DOHH2 (cell line): ENCODE measurements around the gene STRIP1.

Source experiments
- H3F3A ChIP-seq: fragments of 200-600 bp; sonication (generic), shearing (Covaris generic); 2 replicates; pipeline ENCODE4 v1.6.0; 2016; ENCODE audit warnings: antibody characterized with exemption, mild to moderate bottlenecking; ENCODE audit not compliant: control insufficient read depth, insufficient read depth
- H3K27ac ChIP-seq: fragments of 200-600 bp; sonication (generic); 2 replicates; pipeline ENCODE4 v1.5.1; 2014; ENCODE audit warnings: low read depth, mild to moderate bottlenecking, low read length, moderate library complexity
- H3K27me3 ChIP-seq: fragments of 200-600 bp; sonication (generic); 2 replicates; pipeline ENCODE4 v1.6.1; 2014; ENCODE audit warnings: mild to moderate bottlenecking, low read length, mixed read lengths; ENCODE audit not compliant: control insufficient read depth
- H3K36me3 ChIP-seq: fragments of 200-600 bp; sonication (generic); 2 replicates; pipeline ENCODE4 v1.6.1; 2014; ENCODE audit warnings: mild to moderate bottlenecking, low read length, moderate library complexity, mixed read lengths; ENCODE audit not compliant: control insufficient read depth
- H3K4me1 ChIP-seq: fragments of 200-600 bp; sonication (generic); 2 replicates; pipeline ENCODE4 v1.6.1; 2014; ENCODE audit warnings: mild to moderate bottlenecking, low read length, mixed read lengths; ENCODE audit not compliant: control insufficient read depth
- H3K4me2 ChIP-seq: fragments of 200-600 bp; sonication (generic); 2 replicates; pipeline ENCODE4 v1.6.0; 2014; ENCODE audit warnings: mild to moderate bottlenecking, low read length, moderate library complexity
- H3K4me3 ChIP-seq: fragments of 200-600 bp; sonication (generic); 2 replicates; pipeline ENCODE4 v1.5.1; 2014; ENCODE audit warnings: mild to moderate bottlenecking, low read length, mixed read lengths
- H3K79me2 ChIP-seq: fragments of 200-600 bp; sonication (generic); 2 replicates; pipeline ENCODE4 v1.6.1; 2014; ENCODE audit warnings: mild to moderate bottlenecking, low read length, mixed read lengths; ENCODE audit not compliant: control insufficient read depth
- H3K9me2 ChIP-seq: fragments of 200-600 bp; sonication (generic); replicated peaks from 2 replicates; pipeline ENCODE4 v1.6.1; 2014; ENCODE audit warnings: mild to moderate bottlenecking, low read length, mixed read lengths; ENCODE audit not compliant: control insufficient read depth
- H3K9me3 ChIP-seq: fragments of 200-600 bp; sonication (generic); 2 replicates; pipeline ENCODE4 v1.6.1; 2014; ENCODE audit warnings: antibody characterized with exemption, low read length, mixed read lengths; ENCODE audit not compliant: control insufficient read depth, insufficient read depth
- H4K20me1 ChIP-seq: fragments of 200-600 bp; sonication (generic); 2 replicates; pipeline ENCODE4 v1.6.0; 2014; ENCODE audit warnings: low read depth, mild to moderate bottlenecking, antibody characterized with exemption, low read length, moderate library complexity; ENCODE audit not compliant: control insufficient read depth, insufficient read depth
- EZH2phosphoT487 ChIP-seq: fragments of 200-600 bp; sonication (generic); IDR thresholded peaks from 2 replicates; pipeline ENCODE4 v1.6.1; 2017; ENCODE audit warnings: borderline replicate concordance, mild to moderate bottlenecking, antibody characterized with exemption, low read length, moderate library complexity, mixed read lengths
- TF ChIP-seq, protein P1 (sequence below): fragments of 200-600 bp; sonication (generic); IDR thresholded peaks from one replicate; pipeline ENCODE4 v1.5.1; 2014; ENCODE audit warnings: antibody characterized with exemption, mild to moderate bottlenecking, low read depth, low read length; ENCODE audit not compliant: poor library complexity, severe bottlenecking

Gene STRIP1

DNA sequence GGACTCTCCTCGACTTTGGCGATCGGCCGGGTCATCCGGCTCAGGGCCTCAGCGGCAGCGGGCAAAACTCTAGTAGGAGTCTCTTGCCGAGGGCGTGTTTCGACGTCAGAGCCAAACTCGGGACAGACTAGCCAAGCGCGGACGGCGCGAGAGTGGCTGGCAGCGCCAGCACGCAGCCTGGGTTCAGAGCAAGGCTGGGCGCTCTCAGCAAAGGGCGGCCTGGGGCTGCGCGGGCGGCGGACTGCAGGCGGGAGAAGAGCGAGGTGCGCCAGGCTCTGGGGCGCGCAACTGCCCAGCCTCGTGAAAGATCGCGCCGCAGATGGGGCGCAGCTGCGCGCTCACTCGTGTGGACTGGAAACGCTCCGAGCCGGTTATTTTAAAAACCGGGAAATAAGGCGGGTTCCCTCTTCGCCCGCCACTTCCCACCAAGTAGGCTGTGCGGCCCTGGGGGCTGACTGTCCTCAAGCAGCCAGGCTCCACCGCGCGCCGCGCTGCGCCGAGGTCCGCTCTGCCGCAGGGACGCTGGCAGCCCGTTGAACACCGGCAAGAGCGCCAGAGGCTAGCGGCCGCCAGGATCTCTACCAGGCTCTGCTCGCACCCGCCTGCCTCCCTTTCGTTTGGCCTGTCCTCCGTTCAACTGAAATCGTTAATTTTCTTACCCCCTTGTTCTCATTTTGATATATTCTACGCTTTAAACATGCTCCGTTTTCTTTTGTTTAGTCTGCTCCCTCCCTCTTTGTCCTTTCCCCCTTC, 33.6 kb downstream of the STRIP1 start:
- Histone ChIP-seq H3K9me2 (no peaks in the 10 kb centered on the region), H3K27ac (no peak overlapping the region), H3K79me2 (no peaks in the 10 kb centered on the region), H3K36me3 (no peaks in the 10 kb centered on the region), H3K4me1 (no peaks in the 10 kb centered on the region), H3K27me3 (peaks cover 19% of the 10 kb centered on the region), H3K9me3 (no peaks in the 10 kb centered on the region), H3K4me3 (no peak overlapping the region), H4K20me1 (no peaks in the 10 kb centered on the region), H3K4me2 (no peak overlapping the region), H3F3A (no peaks in the 10 kb centered on the region)
- no peak for TF ChIP-seq EZH2phosphoT487
- TF ChIP-seq, protein P1, sequence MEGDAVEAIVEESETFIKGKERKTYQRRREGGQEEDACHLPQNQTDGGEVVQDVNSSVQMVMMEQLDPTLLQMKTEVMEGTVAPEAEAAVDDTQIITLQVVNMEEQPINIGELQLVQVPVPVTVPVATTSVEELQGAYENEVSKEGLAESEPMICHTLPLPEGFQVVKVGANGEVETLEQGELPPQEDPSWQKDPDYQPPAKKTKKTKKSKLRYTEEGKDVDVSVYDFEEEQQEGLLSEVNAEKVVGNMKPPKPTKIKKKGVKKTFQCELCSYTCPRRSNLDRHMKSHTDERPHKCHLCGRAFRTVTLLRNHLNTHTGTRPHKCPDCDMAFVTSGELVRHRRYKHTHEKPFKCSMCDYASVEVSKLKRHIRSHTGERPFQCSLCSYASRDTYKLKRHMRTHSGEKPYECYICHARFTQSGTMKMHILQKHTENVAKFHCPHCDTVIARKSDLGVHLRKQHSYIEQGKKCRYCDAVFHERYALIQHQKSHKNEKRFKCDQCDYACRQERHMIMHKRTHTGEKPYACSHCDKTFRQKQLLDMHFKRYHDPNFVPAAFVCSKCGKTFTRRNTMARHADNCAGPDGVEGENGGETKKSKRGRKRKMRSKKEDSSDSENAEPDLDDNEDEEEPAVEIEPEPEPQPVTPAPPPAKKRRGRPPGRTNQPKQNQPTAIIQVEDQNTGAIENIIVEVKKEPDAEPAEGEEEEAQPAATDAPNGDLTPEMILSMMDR: no peak

DNA sequence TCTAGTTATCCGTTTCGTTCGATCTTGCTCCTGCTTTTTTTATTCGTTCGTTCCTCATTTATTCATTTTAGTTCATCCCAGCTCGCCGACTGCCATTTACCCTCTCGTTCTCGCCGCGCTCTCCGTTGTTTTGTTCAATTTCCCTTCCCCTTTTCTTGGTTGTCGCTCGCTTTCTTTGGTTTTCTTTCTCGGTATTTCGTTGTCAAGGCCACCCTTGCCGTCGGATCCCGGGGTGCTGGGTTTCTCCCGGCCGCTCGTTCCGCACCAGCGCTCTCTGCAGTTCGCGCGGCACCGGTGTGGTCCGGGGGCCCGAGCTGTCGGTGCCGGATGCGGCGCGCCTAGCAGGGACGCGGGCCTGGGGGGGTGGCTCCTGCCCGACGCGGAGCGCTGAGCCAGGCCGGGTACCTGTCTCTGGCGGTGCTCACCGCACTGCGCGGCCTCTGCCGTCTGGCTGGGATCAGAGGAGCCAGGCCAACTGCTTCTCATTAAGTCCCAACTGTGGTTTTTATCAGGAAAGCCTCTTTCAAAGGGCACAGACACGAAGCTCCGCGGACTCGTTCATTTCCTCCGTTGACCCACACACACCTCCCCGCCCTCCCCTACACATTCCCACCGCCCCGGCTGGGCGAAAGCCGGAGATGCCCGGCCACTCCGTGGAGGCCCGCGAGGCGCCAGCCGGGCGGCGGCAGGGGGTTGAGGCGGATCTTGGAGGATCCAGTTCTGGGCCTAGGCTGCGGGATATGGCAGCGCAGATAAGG, 34.4 kb downstream of the STRIP1 start:
- Histone ChIP-seq H4K20me1 (no peaks in the 10 kb centered on the region), H3K4me2 (no peak overlapping the region), H3K27ac (no peak overlapping the region), H3F3A (no peaks in the 10 kb centered on the region), H3K4me3 (no peak overlapping the region), H3K9me3 (no peaks in the 10 kb centered on the region), H3K79me2 (no peaks in the 10 kb centered on the region), H3K36me3 (no peaks in the 10 kb centered on the region), H3K4me1 (no peaks in the 10 kb centered on the region), H3K27me3 (peaks cover 19% of the 10 kb centered on the region), H3K9me2 (no peaks in the 10 kb centered on the region)
- TF ChIP-seq EZH2phosphoT487: no peak
- TF ChIP-seq, protein P1: no peak

DNA sequence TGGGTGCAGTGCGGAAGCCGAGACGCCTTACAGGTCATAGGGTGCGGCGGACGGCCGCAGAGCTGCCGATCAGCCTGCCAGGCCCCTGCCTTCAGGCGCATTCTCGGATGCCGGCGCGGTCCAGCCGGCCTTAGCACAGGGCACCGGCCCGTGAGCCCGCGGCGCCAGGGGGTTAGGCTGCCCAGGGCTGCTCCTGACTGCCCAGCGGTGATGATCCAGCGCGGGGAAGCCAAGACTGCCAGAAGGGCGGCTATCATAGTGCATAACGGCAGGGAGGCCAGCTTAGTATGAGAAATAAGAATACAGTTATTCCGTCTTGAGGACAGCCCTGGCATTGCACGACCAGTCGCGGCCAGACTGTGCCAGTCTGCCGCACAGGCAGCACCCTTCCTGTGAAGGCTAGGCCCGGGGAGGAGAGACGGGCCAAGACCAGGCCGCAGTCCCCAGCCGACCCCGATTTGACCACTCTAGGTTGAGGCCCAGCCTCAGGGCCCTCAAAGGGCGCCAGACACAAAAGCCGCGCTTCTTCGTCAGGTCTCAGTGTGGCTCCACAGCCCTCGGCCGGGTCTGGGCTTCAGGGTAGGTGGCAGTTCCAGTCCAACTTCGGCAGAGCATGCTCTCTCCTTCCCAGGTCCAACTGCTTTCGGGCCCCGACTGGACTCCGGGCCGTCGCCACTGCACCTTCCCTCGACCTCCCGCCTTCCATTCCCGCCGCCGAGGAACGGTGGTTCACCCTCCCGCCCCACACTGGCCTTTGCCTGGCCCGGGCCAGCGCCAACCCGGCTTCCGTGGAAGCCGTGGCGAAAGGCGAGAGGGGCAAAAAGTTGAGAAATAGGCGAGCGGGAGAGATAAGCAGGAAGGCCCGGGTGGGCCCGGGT, 35.2 kb downstream of the STRIP1 start:
- Histone ChIP-seq H3K27me3 (peaks cover 19% of the 10 kb centered on the region), H4K20me1 (no peaks in the 10 kb centered on the region), H3K9me3 (no peaks in the 10 kb centered on the region), H3K4me1 (no peaks in the 10 kb centered on the region), H3K36me3 (no peaks in the 10 kb centered on the region), H3K9me2 (no peaks in the 10 kb centered on the region), H3K4me3 (no peak overlapping the region), H3K79me2 (no peaks in the 10 kb centered on the region), H3K27ac (no peak overlapping the region), H3K4me2 (no peak overlapping the region), H3F3A (no peaks in the 10 kb centered on the region)
- no peak for TF ChIP-seq EZH2phosphoT487
- TF ChIP-seq, protein P1: no peak
